Measurements from ENCODE around the gene PPP1R12B. TPM values are rescaled to one million over a fixed set of nuclear protein-coding genes. Genes with fewer than 3 reads are reported as not detected.
"Not testable (repeated sequence)": the region's sequence is repeated elsewhere in the genome, so short reads cannot be mapped to it uniquely, and the experiment has no call there.

The PPP1R12B gene
- polyA plus RNA-seq, 3 donors, result 17.4 to 24.0 (median 19.2) TPM

GRCh38 chr1:202629257-202629811, 280.8 kb downstream of the PPP1R12B start:
- not testable (repeated sequence) for DNase-seq (ENCODE audit: extremely low read depth in 1 of 11, low read depth in 9 of 11, low spot score in 4 of 11)

- DNase-seq (ENCODE audit: extremely low read depth in 1 of 11, low read depth in 9 of 11, low spot score in 4 of 11), result not testable (repeated sequence)
These were observed 281.6 kb downstream of the PPP1R12B start for GRCh38 chr1:202630096-202630495.

GRCh38 chr1:202630541-202630940, 282.0 kb downstream of the PPP1R12B start:
- no peak for DNase-seq (ENCODE audit: extremely low read depth in 1 of 11, low read depth in 9 of 11, low spot score in 4 of 11)

- DNase-seq (ENCODE audit: extremely low read depth in 1 of 11, low read depth in 9 of 11, low spot score in 4 of 11), result no peak
These were observed 282.8 kb downstream of the PPP1R12B start for GRCh38 chr1:202631076-202631923.

- no peak for DNase-seq (ENCODE audit: extremely low read depth in 1 of 11, low read depth in 9 of 11, low spot score in 4 of 11)
These were observed 283.7 kb downstream of the PPP1R12B start for GRCh38 chr1:202632241-202632640.

- DNase-seq (ENCODE audit: extremely low read depth in 1 of 11, low read depth in 9 of 11, low spot score in 4 of 11), result not testable (repeated sequence)
These were observed 287.7 kb downstream of the PPP1R12B start for GRCh38 chr1:202636171-202636570.

GRCh38 chr1:202637321-202638018, 289.0 kb downstream of the PPP1R12B start:
- DNase-seq (ENCODE audit: extremely low read depth in 1 of 11, low read depth in 9 of 11, low spot score in 4 of 11), result not testable (repeated sequence)

- no peak for DNase-seq (ENCODE audit: extremely low read depth in 1 of 11, low read depth in 9 of 11, low spot score in 4 of 11)
These were observed 289.7 kb downstream of the PPP1R12B start for GRCh38 chr1:202638019-202638700.

- not testable (repeated sequence) for DNase-seq (ENCODE audit: extremely low read depth in 1 of 11, low read depth in 9 of 11, low spot score in 4 of 11)
These were observed 290.3 kb downstream of the PPP1R12B start for GRCh38 chr1:202638701-202639305.

GRCh38 chr1:202639500-202639899, 291.0 kb downstream of the PPP1R12B start:
- DNase-seq (ENCODE audit: extremely low read depth in 1 of 11, low read depth in 9 of 11, low spot score in 4 of 11), result no peak

GRCh38 chr1:202642212-202642611, 293.7 kb downstream of the PPP1R12B start:
- DNase-seq (ENCODE audit: extremely low read depth in 1 of 11, low read depth in 9 of 11, low spot score in 4 of 11), result no peak

Other genes with a start within 250 kb of the PPP1R12B start
- under 1 TPM in 2 of 3 donors, not detected in 1; 0.04 to 0.06 TPM for gene GPR37L1, start 225.8 kb upstream of the PPP1R12B start, polyA plus RNA-seq (ENCODE audit: insufficient read length in 3 of 3)
- 10 to 100 TPM; 41.4 to 43.3 (median 42.3) TPM for gene ARL8A, start 204.0 kb upstream of the PPP1R12B start, polyA plus RNA-seq (ENCODE audit: insufficient read length in 3 of 3)
- 1 to 10 TPM; 1.0 to 1.7 (median 1.0) TPM for gene PTPN7, start 188.1 kb upstream of the PPP1R12B start, polyA plus RNA-seq (ENCODE audit: insufficient read length in 3 of 3)
- 1 to 10 TPM in 2 of 3 donors, under 1 TPM in 1; 0.70 to 1.5 (median 1.0) TPM for gene LGR6, start 154.9 kb upstream of the PPP1R12B start, polyA plus RNA-seq (ENCODE audit: insufficient read length in 3 of 3)
- 10 to 100 TPM; 24.5 to 37.5 (median 35.4) TPM for gene UBE2T, start 6.8 kb upstream of the PPP1R12B start, polyA plus RNA-seq (ENCODE audit: insufficient read length in 3 of 3)